ENCODE measurements around the gene DCUN1D2.

The DCUN1D2 gene

DNA sequence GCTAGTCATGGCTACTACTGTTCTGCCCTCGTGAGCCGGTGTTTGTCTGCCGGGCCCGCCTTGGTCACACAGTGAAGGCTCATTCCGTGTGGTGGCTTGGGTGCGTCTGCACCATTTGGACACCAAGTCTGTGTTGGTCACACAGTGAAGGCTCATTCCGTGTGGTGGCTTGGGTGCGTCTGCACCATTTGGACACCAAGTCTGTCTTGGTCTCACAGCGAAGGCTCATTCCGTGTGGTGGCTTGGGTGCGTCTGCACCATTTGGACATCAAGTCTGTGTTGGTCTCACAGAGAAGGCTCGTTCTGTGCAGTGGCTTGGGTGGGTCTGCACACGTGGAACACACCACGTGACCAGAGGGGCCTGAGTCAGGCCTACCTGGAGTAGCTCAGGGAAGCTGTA lies 29.0 kb upstream of the DCUN1D2 start:
- no peak for DNase-seq (ENCODE audit: low read depth in 2 of 2)

- DNase-seq (ENCODE audit: low read depth in 2 of 2): no peak
These were observed 27.7 kb upstream of the DCUN1D2 start for GRCh38 chr13:113518076-113518803.

GRCh38 chr13:113514847-113515246 lies 24.3 kb upstream of the DCUN1D2 start:
- DNase-seq (ENCODE audit: low read depth in 2 of 2): no peak

- no peak for DNase-seq (ENCODE audit: low read depth in 2 of 2)
These were observed 23.2 kb upstream of the DCUN1D2 start for GRCh38 chr13:113513761-113514160.

- no peak for DNase-seq (ENCODE audit: low read depth in 2 of 2)
These were observed 20.9 kb upstream of the DCUN1D2 start for GRCh38 chr13:113511361-113511760.

GRCh38 chr13:113510871-113511270 lies 20.4 kb upstream of the DCUN1D2 start:
- no peak for DNase-seq (ENCODE audit: low read depth in 2 of 2)

DNA sequence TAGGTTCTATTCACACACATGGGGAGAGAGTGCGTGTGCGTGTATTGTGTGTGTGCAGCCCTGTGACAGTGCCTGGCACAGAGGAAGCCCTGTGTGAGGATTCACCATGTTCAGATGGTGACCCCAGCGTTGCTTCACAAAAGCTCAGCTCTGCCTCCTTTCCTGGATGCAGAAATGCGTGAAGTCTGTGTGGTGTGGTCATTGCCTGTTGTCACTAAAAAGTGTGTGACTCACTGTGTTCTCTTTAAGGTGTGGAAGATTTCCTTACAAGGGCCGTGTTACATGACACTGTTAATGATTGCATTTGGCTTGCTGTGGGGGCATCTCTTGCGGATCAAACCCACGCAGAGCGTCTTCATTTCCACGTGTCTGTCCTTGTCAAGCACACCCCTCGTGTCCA lies 19.5 kb upstream of the DCUN1D2 start:
- no peak for DNase-seq (ENCODE audit: low read depth in 2 of 2)

DNA sequence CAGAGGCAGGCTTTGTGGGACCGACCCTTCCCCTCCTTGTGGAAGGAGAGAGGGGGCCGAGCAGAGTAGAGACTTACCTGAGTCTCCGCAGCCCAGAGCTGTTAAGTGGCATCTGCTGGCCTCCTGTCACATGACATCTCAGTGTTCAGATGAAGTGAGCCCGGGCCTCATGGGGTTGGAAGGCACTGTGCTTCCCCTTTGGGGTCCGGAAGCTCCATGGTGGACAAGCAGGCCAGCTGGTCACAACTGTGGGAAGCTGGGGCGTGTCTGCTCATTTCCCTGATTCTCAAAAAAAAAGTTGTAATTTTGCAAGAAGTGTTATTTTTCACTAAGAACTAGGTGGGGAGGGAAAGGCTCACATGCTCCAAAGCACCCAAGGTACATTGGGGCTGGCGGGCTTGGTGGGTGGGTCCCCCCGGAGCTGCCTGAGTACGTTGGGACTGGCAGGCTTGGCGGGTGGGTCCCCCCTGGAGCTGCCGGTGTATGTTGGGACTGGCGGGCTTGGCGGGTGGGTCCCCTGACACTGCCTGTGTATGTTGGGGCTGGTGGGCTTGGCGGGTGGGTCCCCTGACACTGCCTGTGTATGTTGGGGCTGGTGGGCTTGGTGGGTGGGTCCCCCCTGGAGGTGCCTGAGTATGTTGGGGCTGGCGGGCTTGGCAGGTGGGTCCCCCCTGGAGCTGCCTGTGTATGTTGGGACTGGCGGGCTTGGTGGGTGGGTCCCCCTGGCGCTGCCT lies 18.2 kb upstream of the DCUN1D2 start:
- DNase-seq (ENCODE audit: low read depth in 2 of 2): no peak

DNA sequence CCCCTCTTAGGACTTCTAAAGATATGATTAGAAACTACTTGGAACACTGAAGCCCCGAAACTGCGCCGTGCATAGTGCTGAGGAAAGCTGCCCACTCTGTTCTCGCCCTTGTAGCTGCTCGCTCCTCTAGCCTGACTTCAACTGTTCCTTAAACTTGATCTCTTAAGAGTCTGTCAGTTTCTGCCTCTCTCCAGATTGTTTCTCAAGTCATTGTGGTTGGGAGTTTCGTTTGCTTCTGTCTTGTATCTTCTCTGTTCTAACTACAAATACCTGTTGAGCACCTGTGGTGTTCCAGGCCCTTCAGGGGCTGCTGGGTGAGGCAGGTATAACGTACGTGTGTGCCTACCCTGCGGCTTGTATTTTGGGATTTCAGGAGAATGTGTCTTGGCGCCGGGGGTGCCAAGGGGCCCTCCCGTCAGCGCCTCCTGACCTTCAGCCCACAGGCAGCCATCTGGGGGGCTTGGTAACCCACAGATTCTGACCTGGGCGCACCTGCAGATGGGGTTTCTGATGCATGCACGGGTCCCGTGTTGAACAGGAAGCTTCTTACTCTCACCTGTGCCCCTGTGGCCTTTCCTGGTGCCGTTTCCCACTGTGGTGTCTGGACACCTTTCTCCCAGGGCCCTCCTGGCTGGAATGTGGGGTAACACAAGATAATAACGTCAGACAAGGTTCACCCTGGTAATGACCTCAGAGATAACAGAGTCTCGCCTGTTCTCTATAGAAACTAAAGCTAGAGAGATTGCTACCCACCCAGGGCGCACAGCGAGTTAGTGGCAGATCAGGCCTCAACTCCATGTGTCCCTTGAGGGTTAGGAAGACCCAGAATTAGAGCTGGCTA lies 17.2 kb upstream of the DCUN1D2 start:
- DNase-seq (ENCODE audit: low read depth in 2 of 2): no peak

- no peak for DNase-seq (ENCODE audit: low read depth in 2 of 2)
These were observed 16.4 kb upstream of the DCUN1D2 start for GRCh38 chr13:113506871-113507388.

- no peak for DNase-seq (ENCODE audit: low read depth in 2 of 2)
These were observed 15.6 kb upstream of the DCUN1D2 start for GRCh38 chr13:113506025-113506685.

DNA sequence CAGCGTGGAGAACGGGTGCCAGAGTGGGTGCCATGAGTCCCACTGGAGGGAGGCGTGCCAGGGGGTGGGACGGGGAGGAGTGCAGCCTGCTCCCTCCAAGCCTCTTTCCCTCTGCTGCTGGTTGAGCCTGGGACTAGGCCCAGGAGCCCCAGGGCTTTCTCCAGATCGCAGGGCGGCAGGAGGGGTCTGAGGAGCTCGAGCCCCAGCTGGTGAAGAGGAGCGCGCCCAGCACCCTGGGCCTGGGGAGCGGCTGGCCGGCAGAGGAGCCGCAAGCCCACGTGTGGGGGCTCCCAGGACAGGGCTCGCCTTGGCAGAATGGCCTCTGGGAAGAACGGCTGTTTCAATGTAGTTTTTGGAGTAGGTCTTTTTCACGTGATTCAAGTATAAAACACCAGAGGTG lies 12.2 kb upstream of the DCUN1D2 start:
- DNase-seq (ENCODE audit: low read depth in 2 of 2): no peak

GRCh38 chr13:113500530-113501265 lies 10.2 kb upstream of the DCUN1D2 start:
- no peak for DNase-seq (ENCODE audit: low read depth in 2 of 2)

DNA sequence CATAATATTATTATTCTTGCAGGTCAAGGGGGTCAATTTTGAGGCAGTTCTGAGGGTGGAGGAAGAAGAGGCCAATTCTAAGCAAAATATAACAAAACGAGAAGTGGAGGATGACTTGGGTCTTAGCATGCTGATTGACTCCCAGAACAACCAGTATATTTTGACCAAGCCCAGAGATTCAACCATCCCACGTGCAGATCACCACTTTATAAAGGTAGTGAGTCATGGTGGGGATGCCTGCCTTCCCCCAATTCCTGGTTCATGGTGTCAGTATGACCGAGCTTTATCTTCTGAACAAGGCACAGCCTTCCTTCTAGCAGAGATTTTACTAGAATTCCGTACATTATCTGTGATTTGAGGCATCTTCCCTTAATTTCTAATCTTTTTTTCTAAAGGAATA lies 9.4 kb upstream of the DCUN1D2 start:
- no peak for DNase-seq (ENCODE audit: low read depth in 2 of 2)

DNA sequence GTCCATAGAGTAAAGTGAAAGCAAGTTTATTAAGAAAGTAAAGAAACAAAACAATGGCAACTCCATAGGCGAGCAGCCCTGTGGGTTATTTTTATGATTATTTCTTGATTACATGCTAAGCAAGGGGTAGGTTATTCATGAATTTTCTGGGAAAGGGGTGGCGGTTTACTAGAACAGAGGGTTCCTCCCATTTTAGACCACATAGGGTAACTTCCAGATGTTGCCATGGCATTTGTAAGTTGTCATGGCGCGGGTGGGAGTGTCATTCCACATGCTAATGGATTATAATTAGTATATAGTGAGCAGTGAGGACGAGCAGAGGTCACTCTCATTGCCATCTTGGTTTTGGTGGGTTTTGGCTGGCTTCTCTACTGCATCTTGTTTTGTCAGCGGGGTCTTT lies 8.4 kb upstream of the DCUN1D2 start:
- no peak for DNase-seq (ENCODE audit: low read depth in 2 of 2)

DNA sequence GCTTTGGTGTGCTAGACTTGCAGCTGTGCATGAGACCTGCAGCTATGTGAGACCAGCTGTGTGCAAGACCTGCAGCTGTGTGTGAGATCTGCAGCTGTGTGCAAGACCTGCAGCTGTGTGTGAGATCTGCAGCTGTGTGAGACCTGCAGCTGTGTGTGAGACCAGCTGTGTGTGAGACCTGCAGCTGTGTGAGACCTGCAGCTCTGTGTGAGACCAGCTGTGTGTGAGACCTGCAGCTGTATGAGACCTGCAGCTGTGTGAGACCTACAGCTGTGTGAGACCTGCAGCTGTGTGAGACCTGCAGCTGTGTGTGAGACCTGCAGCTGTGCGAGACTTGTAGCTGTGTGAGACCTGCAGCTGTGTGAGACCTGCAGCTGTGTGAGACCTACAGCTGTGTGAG lies 6.7 kb upstream of the DCUN1D2 start:
- no peak for DNase-seq (ENCODE audit: low read depth in 2 of 2)

DNA sequence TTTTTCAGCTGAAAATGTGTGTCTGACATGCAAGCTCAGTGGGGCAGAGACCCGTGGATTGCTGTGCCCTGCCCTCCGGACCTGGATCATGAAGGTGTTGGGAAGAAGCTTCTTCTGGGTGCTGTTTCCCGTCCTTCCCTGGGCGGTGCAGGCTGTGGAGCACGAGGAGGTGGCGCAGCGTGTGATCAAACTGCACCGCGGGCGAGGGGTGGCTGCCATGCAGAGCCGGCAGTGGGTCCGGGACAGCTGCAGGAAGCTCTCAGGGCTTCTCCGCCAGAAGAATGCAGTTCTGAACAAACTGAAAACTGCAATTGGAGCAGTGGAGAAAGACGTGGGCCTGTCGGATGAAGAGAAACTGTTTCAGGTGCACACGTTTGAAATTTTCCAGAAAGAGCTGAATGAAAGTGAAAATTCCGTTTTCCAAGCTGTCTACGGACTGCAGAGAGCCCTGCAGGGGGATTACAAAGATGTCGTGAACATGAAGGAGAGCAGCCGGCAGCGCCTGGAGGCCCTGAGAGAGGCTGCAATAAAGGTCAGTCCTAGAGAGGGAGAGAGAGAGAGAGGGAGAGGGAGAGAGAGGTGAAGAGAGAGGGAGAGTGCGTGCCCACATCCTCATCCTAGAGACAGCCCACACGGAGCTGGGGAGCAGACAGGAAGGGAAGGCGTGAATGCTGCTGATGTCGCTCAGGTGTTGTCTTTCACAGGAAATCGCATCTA lies 5.1 kb upstream of the DCUN1D2 start:
- DNase-seq (ENCODE audit: low read depth in 2 of 2): no peak

DNA sequence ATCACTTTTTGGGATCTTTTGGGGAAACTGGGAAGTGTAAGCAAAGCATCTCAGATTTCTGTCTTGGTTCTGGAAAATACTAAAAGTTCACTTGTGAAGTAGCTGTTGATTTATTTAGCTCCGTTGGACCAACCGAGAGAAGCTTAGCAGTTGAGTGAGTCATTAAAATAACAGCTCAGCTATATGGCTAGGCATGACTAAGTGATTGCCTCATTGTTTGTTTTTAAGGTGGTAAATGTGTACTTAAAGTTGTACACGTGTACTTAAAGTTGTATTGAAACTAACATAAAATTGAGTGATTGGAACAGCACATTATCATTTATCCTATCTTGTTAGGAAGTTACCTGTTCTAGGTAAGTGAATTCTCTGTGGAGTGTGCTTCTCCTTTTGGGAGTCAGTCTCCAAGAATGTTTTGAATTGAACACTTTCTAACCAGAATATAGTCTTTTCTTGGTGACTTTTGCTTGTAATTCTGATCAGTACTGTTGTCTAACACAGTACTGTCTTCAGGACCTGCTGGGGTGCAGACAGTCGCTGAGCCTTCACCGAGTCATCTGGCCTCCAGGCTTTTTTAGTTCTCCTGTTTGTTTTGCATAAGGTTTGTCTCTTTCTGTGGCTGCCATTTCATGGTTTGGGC lies 2.9 kb upstream of the DCUN1D2 start:
- no peak for DNase-seq (ENCODE audit: low read depth in 2 of 2)

DNA sequence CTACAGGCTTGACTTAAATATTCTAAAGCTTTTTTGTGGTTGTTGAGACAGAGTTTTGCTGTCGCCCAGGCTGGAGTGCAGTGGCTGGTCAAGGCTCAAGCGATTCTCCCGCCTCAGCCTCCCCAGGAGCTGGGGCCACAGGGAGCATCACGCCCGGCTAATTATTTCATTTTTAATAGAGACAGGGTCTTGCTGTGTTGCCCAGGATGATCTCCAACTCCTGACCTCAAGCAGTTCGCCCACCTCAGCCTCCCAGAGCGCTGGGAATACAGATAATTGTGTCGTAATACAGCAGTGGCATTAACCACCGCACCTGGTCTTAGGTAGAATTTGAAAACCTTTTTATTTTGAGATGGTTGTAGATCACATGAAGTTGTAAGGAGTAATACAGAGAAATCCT lies 1.5 kb upstream of the DCUN1D2 start:
- DNase-seq (ENCODE audit: low read depth in 2 of 2): no peak

- no peak for DNase-seq (ENCODE audit: low read depth in 2 of 2)
These were observed 940 bp upstream of the DCUN1D2 start for GRCh38 chr13:113491418-113491883.
